PFSK-1 (cell line): ENCODE data around the gene ZNF248.

ENCODE experiments used
- POLR2AphosphoS5 ChIP-seq: IDR thresholded peaks from 2 replicates; pipeline ENCODE4 v1.6.1; 2012; ENCODE audit warnings: low read depth, mild to moderate bottlenecking, control low read depth, low read length, moderate library complexity
- REST ChIP-seq, 2 experiments: IDR thresholded peaks; 2 replicates each; pipeline versions ENCODE4 v1.6.1 to v1.8.0; 2011 to 2012; ENCODE audit warnings: low read depth in 2 of 2, low read length in 2 of 2, control low read depth in 1 of 2, inconsistent platforms in 1 of 2, mild to moderate bottlenecking in 1 of 2, moderate library complexity in 1 of 2; ENCODE audit not compliant: insufficient read depth in 1 of 2
- SIN3A ChIP-seq: IDR thresholded peaks from 2 replicates; pipeline ENCODE4 v1.6.1; 2012; ENCODE audit warnings: mild to moderate bottlenecking, low read length, moderate library complexity, borderline replicate concordance; ENCODE audit not compliant: insufficient read depth
- TAF1 ChIP-seq: IDR thresholded peaks from 2 replicates; pipeline ENCODE4 v1.6.1; 2012; ENCODE audit warnings: low read length, control low read depth, borderline replicate concordance; ENCODE audit not compliant: insufficient read depth

GRCh38 chr10:37803269-37803668 is 54.1 kb downstream of the ZNF248 start:
- no peak for TF ChIP-seq POLR2AphosphoS5
- no peak for TF ChIP-seq SIN3A
- TF ChIP-seq REST (IDR thresholded peaks at IDR 0.05; ENCODE audit: insufficient read depth in 1 of 2, low read depth in 2 of 2, low read length in 2 of 2): no peak
- TF ChIP-seq TAF1: no peak
